ENCODE measurements around the gene CHMP3. TPM values are rescaled to one million over a fixed set of nuclear protein-coding genes. Genes with fewer than 3 reads are reported as not detected.

The CHMP3 gene
- total and polyA plus RNA-seq, 2 of the 8 experiments (the other 6 are each of a cell fraction or from before 2014, with no cell fraction given), result 11.7 to 21.9 TPM

GRCh38 chr2:86577817-86578456 lies 14.7 kb upstream of the CHMP3 start:
- POLR2A ChIA-PET (ENCODE audit: partially characterized antibody), result no interaction called here
- 83% methylated on average over 2 of the region's 2 CpGs; no CpG with 5 or more reads in 1 of the 2 experiments for WGBS, 2 experiments (ENCODE audit: extremely low coverage in 1 of 2, insufficient coverage in 1 of 2, insufficient read length in 1 of 2, insufficient replicate concordance in 2 of 2, low coverage in 1 of 2, low lambda C conversion rate in 2 of 2, missing lambda C conversion rate in 1 of 2)

More at GRCh38 chr2:86577817-86578456, 14.7 kb upstream of the CHMP3 start:
- Histone ChIP-seq H3K36me3 (ENCODE audit: control insufficient read depth in 2 of 4, insufficient read depth in 4 of 4, low read length in 3 of 4) (no peaks in the 10 kb centered on the region), H3K23ac (ENCODE audit: insufficient read length) (no peak overlapping the region), H3K27ac (ENCODE audit: low read depth, low read length) (no peak overlapping the region), H3K56ac (replicated peaks; ENCODE audit: insufficient read length, low read depth, low read length) (no peak overlapping the region), H3K79me1 (ENCODE audit: low read depth, low read length) (no peaks in the 10 kb centered on the region), H3K4me1 (replicated peaks in 1 of 4; ENCODE audit: control insufficient read depth in 3 of 4, insufficient read depth in 4 of 4, low read length in 3 of 4) (no peaks in the 10 kb centered on the region), H3K9me3 (ENCODE audit: insufficient read depth in 2 of 2, low read depth in 1 of 2, low read length in 1 of 2) (no peaks in the 10 kb centered on the region), H4K8ac (ENCODE audit: extremely low read depth, insufficient read depth, low read length) (no peak overlapping the region), H3K79me2 (ENCODE audit: control insufficient read depth in 1 of 2, insufficient read depth in 2 of 2, low read length in 2 of 2) (no peaks in the 10 kb centered on the region), H4K5ac (ENCODE audit: insufficient read length, low read depth, low read length) (no peak overlapping the region), H3K9ac (replicated peaks in 1 of 4; ENCODE audit: extremely low read depth in 1 of 4, low read depth in 3 of 4, low read length in 3 of 4) (no peak overlapping the region), H2BK12ac (ENCODE audit: low read depth, low read length) (no peak overlapping the region), H2AFZ (ENCODE audit: low read length) (no peak overlapping the region), H4K20me1 (replicated peaks in 1 of 2; ENCODE audit: control insufficient read depth in 1 of 2, insufficient read depth in 2 of 2, low read length in 2 of 2) (no peaks in the 10 kb centered on the region), H2AK5ac (ENCODE audit: low read depth, low read length) (no peak overlapping the region), H2BK20ac (ENCODE audit: low read length) (no peak overlapping the region), H3K14ac (ENCODE audit: insufficient read length) (no peak overlapping the region), H4K91ac (replicated peaks; ENCODE audit: insufficient read length, low read length) (no peak overlapping the region), H3K4ac (replicated peaks; ENCODE audit: insufficient read length, low read depth, low read length) (no peak overlapping the region), H3K18ac (ENCODE audit: extremely low read depth, low read length) (no peak overlapping the region), H3K4me2 (ENCODE audit: insufficient read depth in 1 of 2, low read depth in 2 of 2, low read length in 2 of 2) (no peak overlapping the region), H2BK5ac (ENCODE audit: low read depth, low read length) (no peak overlapping the region), H3K23me2 (ENCODE audit: low read depth, low read length) (no peaks in the 10 kb centered on the region; the same call in 1 of the 2 replicates), H3K27me3 (replicated peaks in 1 of 4; ENCODE audit: control insufficient read depth in 3 of 4, extremely low read depth in 1 of 4, insufficient read depth in 3 of 4, low read length in 3 of 4) (no peaks in the 10 kb centered on the region), H2BK15ac (ENCODE audit: low read length) (no peak overlapping the region), H2BK120ac (replicated peaks; ENCODE audit: low read depth, low read length) (no peak overlapping the region), H3K4me3 (ENCODE audit: extremely low read depth in 1 of 4, insufficient read depth in 2 of 4, low read depth in 3 of 4, low read length in 4 of 4) (no peak overlapping the region)
- FAIRE-seq (no peak), DNase-seq (ENCODE audit: low read depth in 1 of 2, low spot score in 2 of 2) (no peak)
- no peak for TF ChIP-seq FOSL1 (IDR thresholded peaks at IDR 0.05; ENCODE audit: insufficient read depth, low read depth, low read length)
- no peak for TF ChIP-seq TBP (IDR thresholded peaks at IDR 0.05; ENCODE audit: low read depth, low read length)
- CTCF ChIA-PET (ENCODE audit: partially characterized antibody), result no interaction called here

Measured in H1 (cell line).